NCI-H774 (cell line): Measurements from ENCODE around the gene KDM4C.

Experiments used
- DNase-seq: peaks from one replicate; lab custom pipeline; 2025; lab: John Stamatoyannopoulos, UW

KDM4C gene

DNA sequence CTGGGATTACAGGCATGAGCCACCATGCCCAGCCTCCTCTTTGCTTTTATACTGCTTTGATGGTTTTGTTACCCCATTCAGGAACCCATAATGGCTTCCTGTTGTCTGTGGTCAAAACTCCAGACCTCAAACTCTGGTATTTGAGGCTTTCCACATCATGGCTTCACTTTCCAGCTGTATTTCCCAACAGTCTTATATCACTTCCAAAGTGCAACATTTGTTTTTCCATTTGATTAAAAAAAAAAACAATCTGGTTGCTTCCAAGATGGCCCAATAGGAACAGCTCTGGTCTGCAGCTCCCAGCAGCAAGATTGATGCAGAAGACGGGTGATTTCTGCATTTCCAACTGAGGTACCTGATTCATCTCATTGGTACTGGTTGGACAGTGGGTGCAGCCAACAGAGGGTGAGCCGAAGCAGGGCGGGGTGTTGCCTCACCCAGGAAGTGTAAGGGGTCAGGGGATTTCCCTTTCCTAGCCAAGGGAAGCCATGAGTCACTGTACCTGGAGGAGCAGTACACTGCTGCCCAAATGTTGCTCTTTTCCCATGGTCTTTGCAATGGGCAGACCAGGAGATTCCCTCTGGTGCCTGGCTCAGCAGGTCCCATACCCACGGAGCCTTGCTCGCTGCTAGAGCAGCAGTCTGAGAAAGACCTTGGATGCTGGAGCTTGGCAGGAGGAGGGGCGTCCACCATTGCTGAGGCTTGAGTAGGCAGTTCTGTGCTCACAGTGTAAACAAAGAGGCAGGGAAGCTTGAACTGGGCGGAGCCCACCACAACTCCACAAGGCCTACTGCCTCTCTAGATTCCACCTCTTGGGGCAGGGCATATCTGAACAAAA is 458.4 kb downstream of the KDM4C start:
- DNase-seq = no peak

- no peak for DNase-seq
Observed at GRCh38 chr9:7223981-7224380, 466.2 kb downstream of the KDM4C start.
